K562 (cell line): ENCODE results near the gene MGA. TPM values are rescaled to one million over a fixed set of nuclear protein-coding genes. Genes with fewer than 3 reads are reported as not detected.

Experiments used
- ARID4B ChIP-seq: sonication (generic); formaldehyde crosslinking; IDR thresholded peaks from 2 replicates; pipeline ENCODE4 v1.8.0; 2022; ENCODE audit warnings: mild to moderate bottlenecking, missing genetic modification reagents
- CREBBP ChIP-seq: IDR thresholded peaks from one replicate; pipeline ENCODE4 v1.6.1; 2012; ENCODE audit warnings: low read depth, mild to moderate bottlenecking, control low read depth, inconsistent platforms, low read length
- DDX20 ChIP-seq: fragments of 450-650 bp; IDR thresholded peaks from 2 replicates; pipeline ENCODE4 v1.6.1; 2016; ENCODE audit warnings: missing genetic modification characterization, low read depth, mild to moderate bottlenecking, missing compliant biosample characterization, moderate library complexity
- E2F3 ChIP-seq: fragments of 250-450 bp; sonication (Bioruptor Pico); IDR thresholded peaks from 2 replicates; pipeline ENCODE4 v1.4.0; 2020; ENCODE audit warnings: mild to moderate bottlenecking
- EHMT2 ChIP-seq: fragments of 450-650 bp; IDR thresholded peaks from 2 replicates; pipeline ENCODE4 v1.6.1; 2018; ENCODE audit warnings: antibody characterized with exemption
- ERF ChIP-seq: fragments of 450-650 bp; formaldehyde crosslinking; IDR thresholded peaks from 2 replicates; pipeline ENCODE4 v1.4.0; 2020; ENCODE audit warnings: mild to moderate bottlenecking, mixed read lengths
- FOXK2 ChIP-seq, 2 experiments: fragments of 450-650 bp; IDR thresholded peaks in 1 of 2; conservative IDR thresholded peaks in 1 of 2; 2 replicates each; pipeline ENCODE4 v1.6.1; 2016; ENCODE audit warnings: low read depth in 2 of 2, mild to moderate bottlenecking in 1 of 2
- MEF2D ChIP-seq: conservative IDR thresholded peaks from 2 replicates; pipeline ENCODE4 v1.6.1; 2016; ENCODE audit warnings: low read depth, missing genetic modification characterization, missing compliant biosample characterization
- NR2C2 ChIP-seq, 2 experiments: fragments of 200-800 bp in 1 of 2; sonication (Bioruptor generic) in 1 of 2; sonication (generic) in 1 of 2; formaldehyde crosslinking in 1 of 2; IDR thresholded peaks; 2 replicates each; pipeline versions ENCODE4 v1.6.1 to v1.8.0; 2016 to 2022; ENCODE audit warnings: mild to moderate bottlenecking in 1 of 2, missing compliant biosample characterization in 1 of 2, missing genetic modification characterization in 1 of 2, missing genetic modification reagents in 1 of 2
- PML ChIP-seq: IDR thresholded peaks from 2 replicates; pipeline ENCODE4 v1.6.1; 2012; ENCODE audit warnings: low read length, inconsistent platforms
- PURB ChIP-seq: sonication (generic); formaldehyde crosslinking; IDR thresholded peaks from 2 replicates; pipeline ENCODE4 v1.9.0; 2021; ENCODE audit warnings: low read depth, mild to moderate bottlenecking, missing genetic modification reagents
- SMAD1 ChIP-seq: fragments of 150-350 bp; IDR thresholded peaks from 2 replicates; pipeline ENCODE4 v1.6.1; 2014; ENCODE audit warnings: low read length, low read depth; ENCODE audit not compliant: partially characterized antibody
- TCF3 ChIP-seq: sonication (generic); formaldehyde crosslinking; IDR thresholded peaks from 2 replicates; pipeline ENCODE4 v1.4.0; 2020; ENCODE audit warnings: mild to moderate bottlenecking, missing genetic modification reagents
- TFAP4 ChIP-seq: sonication (generic); formaldehyde crosslinking; IDR thresholded peaks from 2 replicates; pipeline ENCODE4 v1.8.0; 2022; ENCODE audit warnings: missing genetic modification reagents, mild to moderate bottlenecking, moderate library complexity, borderline replicate concordance
- ZNF347 ChIP-seq: fragments of 450-650 bp; formaldehyde crosslinking; IDR thresholded peaks from 2 replicates; pipeline ENCODE4 v1.4.0; 2020; ENCODE audit warnings: low read depth, mild to moderate bottlenecking, moderate library complexity
- ZNF655 ChIP-seq: fragments of 250-450 bp; sonication (Bioruptor Pico); IDR thresholded peaks from 2 replicates; pipeline ENCODE4 v1.5.0; 2021
- polyA plus RNA-seq, 8 experiments: library from polyadenylated mRNA; depleted of rRNA in 4 of 8; stranded (reverse) in 5 of 8; unstranded in 3 of 8; fragments of >200 nt; fragmentation: Nextera tagmentation in 2 of 8; fragmentation: Illumina TruSeq in 1 of 8; extraction: Ambion mirVana in 2 of 8; extraction: Trizol in 1 of 8; gene quantifications; 2 replicates each; pipeline versions ENCODE4 v1.2.1 to v1.2.3, GENCODE V29; 2011 to 2014; ENCODE audit warnings: inconsistent platforms in 1 of 8, missing spikeins in 1 of 8
- total RNA-seq, 7 experiments: library from RNA; depleted of rRNA in 6 of 7; stranded (reverse); fragments of >200 nt in 6 of 7; fragmentation: Illumina TruSeq in 2 of 7; extraction: Trizol in 2 of 7; gene quantifications; 2 replicates each; pipeline versions ENCODE4 v1.2.1 to v1.2.3, GENCODE V29; 2011 to 2021; ENCODE audit warnings: low replicate concordance in 1 of 7

Gene MGA
- total and polyA plus RNA-seq, 9 of the 15 experiments (the other 6 are each of a cell fraction or from before 2014, with no cell fraction given) = 4.7 to 56.1 (median 21.1) TPM

GRCh38 chr15:41661518-41662225 is 1.5 kb downstream of the MGA start (continued):
- TF ChIP-seq ERF (no peak), PML (no peak), MEF2D (no peak), TFAP4 (CRISPR knock-in tag) (peak; percentile 98), NR2C2 (CRISPR knock-in tag; IDR thresholded peaks at IDR 0.05) (no peak), NR2C2 (tag; IDR thresholded peaks at IDR 0.05) (peak; percentile 96), PURB (CRISPR knock-in tag) (no peak), EHMT2 (no peak), CREBBP (no peak), TCF3 (CRISPR knock-in tag) (no peak), FOXK2 (conservative IDR thresholded peaks at IDR 0.05 in 1 of 2, IDR thresholded peaks at IDR 0.05 in 1 of 2; ENCODE audit: low read depth in 2 of 2) (no peak; a peak in 1 of 4 replicates), SMAD1 (no peak), E2F3 (CRISPR knock-in tag) (no peak), ARID4B (CRISPR knock-in tag) (peak; percentile 93), DDX20 (tag) (no peak), ZNF347 (CRISPR knock-in tag) (no peak), ZNF655 (no peak)
